ENCODE data around the gene SNX24. TPM values are rescaled to one million over a fixed set of nuclear protein-coding genes. Genes with fewer than 3 reads are reported as not detected.

SNX24 gene
- total RNA-seq, 2 donors from 2014 or later: 15.6 to 34.2 TPM

GRCh38 chr5:123035918-123036390 lies 190.5 kb downstream of the SNX24 start:
- DNase-seq (ENCODE audit: low spot score): peak; percentile 27
- H3K36me3 ChIP-seq: no peaks in the 10 kb centered on the region
- no peaks in the 10 kb centered on the region for H3K9me3 ChIP-seq
- no peaks in the 10 kb centered on the region for H3K27me3 ChIP-seq (replicated peaks; ENCODE audit: insufficient read depth)
- no peak for TF ChIP-seq CTCF (IDR thresholded peaks at IDR 0.05)
- H3K4me1 ChIP-seq (ENCODE audit: control insufficient read depth in 1 of 2, low read depth in 2 of 2): peaks cover 7 to 29% of the 10 kb centered on the region in 2 donors
- peak overlapping the region; percentile 93 to 94 for H3K27ac ChIP-seq
- H3K4me3 ChIP-seq: peak overlapping the region; percentile 90
- ATAC-seq (ENCODE audit: insufficient number of reproducible peaks, low FRiP score, low read depth): peak; percentile 29

GRCh38 chr5:123036391-123037103 lies 191.1 kb downstream of the SNX24 start, which contains the start of gene PPIC:
TSS of gene PPIC (minus strand) at chr5:123036725. CDS start at chr5:123036625, 100 bp downstream.
- H3K36me3 ChIP-seq: no peaks in the 10 kb centered on the region
- DNase-seq (ENCODE audit: low spot score) (peak; percentile 58), ATAC-seq (ENCODE audit: insufficient number of reproducible peaks, low FRiP score, low read depth) (peak; percentile 82)
- H3K27me3 ChIP-seq (replicated peaks; ENCODE audit: insufficient read depth): no peaks in the 10 kb centered on the region
- H3K4me3 ChIP-seq: peak within 1 kb of the TSS; percentile 90
- no peaks in the 10 kb centered on the region for H3K9me3 ChIP-seq
- peak within 1 kb of the TSS; percentile 93 to 94 for H3K27ac ChIP-seq
- no peak for TF ChIP-seq CTCF (IDR thresholded peaks at IDR 0.05)
- H3K4me1 ChIP-seq (ENCODE audit: control insufficient read depth in 1 of 2, low read depth in 2 of 2): peaks cover 7 to 26% of the 10 kb centered on the region in 2 donors

- no peaks in the 10 kb centered on the region for H3K27me3 ChIP-seq (replicated peaks; ENCODE audit: insufficient read depth)
- no peaks in the 10 kb centered on the region for H3K36me3 ChIP-seq
- ATAC-seq (ENCODE audit: insufficient number of reproducible peaks, low FRiP score, low read depth) (peak; percentile 25), DNase-seq (ENCODE audit: low spot score) (no peak)
- TF ChIP-seq CTCF (IDR thresholded peaks at IDR 0.05): no peak
- peak overlapping the region; percentile 93 to 94 for H3K27ac ChIP-seq
- H3K9me3 ChIP-seq: no peaks in the 10 kb centered on the region
- peaks cover 7 to 26% of the 10 kb centered on the region in 2 donors for H3K4me1 ChIP-seq (ENCODE audit: control insufficient read depth in 1 of 2, low read depth in 2 of 2)
- H3K4me3 ChIP-seq: peak overlapping the region; percentile 90
Measured at GRCh38 chr5:123037104-123037418, 191.6 kb downstream of the SNX24 start.

GRCh38 chr5:123039673-123040072 lies 194.3 kb downstream of the SNX24 start:
- Histone ChIP-seq H3K36me3 (no peaks in the 10 kb centered on the region), H3K9me3 (no peaks in the 10 kb centered on the region), H3K4me1 (ENCODE audit: control insufficient read depth in 1 of 2, low read depth in 2 of 2) (peaks cover 7 to 21% of the 10 kb centered on the region in 2 donors), H3K27me3 (replicated peaks; ENCODE audit: insufficient read depth) (no peaks in the 10 kb centered on the region), H3K4me3 (no peak overlapping the region), H3K27ac (no peak overlapping the region)
- DNase-seq (ENCODE audit: low spot score) (no peak), ATAC-seq (ENCODE audit: insufficient number of reproducible peaks, low FRiP score, low read depth) (no peak)
- TF ChIP-seq CTCF (IDR thresholded peaks at IDR 0.05): no peak

GRCh38 chr5:123044926-123045617 lies 199.7 kb downstream of the SNX24 start:
- H3K4me3 ChIP-seq: no peak overlapping the region
- H3K36me3 ChIP-seq: no peaks in the 10 kb centered on the region
- no peaks in the 10 kb centered on the region for H3K9me3 ChIP-seq
- no peaks in the 10 kb centered on the region for H3K4me1 ChIP-seq (ENCODE audit: control insufficient read depth in 1 of 2, low read depth in 2 of 2)
- no peaks in the 10 kb centered on the region for H3K27me3 ChIP-seq (replicated peaks; ENCODE audit: insufficient read depth)
- ATAC-seq (ENCODE audit: insufficient number of reproducible peaks, low FRiP score, low read depth) (no peak), DNase-seq (ENCODE audit: low spot score) (no peak)
- no peak overlapping the region for H3K27ac ChIP-seq
- no peak for TF ChIP-seq CTCF (IDR thresholded peaks at IDR 0.05)

Data from thoracic aorta (tissue), 2 donors.